ENCODE results near the gene NIPAL3. TPM values are rescaled to one million over a fixed set of nuclear protein-coding genes. Genes with fewer than 3 reads are reported as not detected.

The NIPAL3 gene
- total and polyA plus RNA-seq, 2 donors, result 9.2 to 17.1 TPM

- Histone ChIP-seq H3K4me1 (ENCODE audit: control insufficient read depth in 2 of 2, insufficient read depth in 2 of 2, low read length in 2 of 2) (peaks cover 0 to 4% of the 10 kb centered on the region in 2 donors), H3K4me3 (ENCODE audit: low read length in 2 of 2) (no peak overlapping the region), H3K36me3 (ENCODE audit: control insufficient read depth in 2 of 2, insufficient read depth in 2 of 2, low read length in 1 of 2) (peaks cover 26 to 39% of the 10 kb centered on the region in 2 donors), H3K9me3 (ENCODE audit: control insufficient read depth in 2 of 2, insufficient read depth in 1 of 2, low read length in 1 of 2) (no peaks in the 10 kb centered on the region), H3K27me3 (ENCODE audit: control insufficient read depth in 2 of 2, insufficient read depth in 1 of 2, low read length in 1 of 2) (no peaks in the 10 kb centered on the region), H3K27ac (ENCODE audit: low read depth in 1 of 2, low read length in 1 of 2) (no peak overlapping the region)
- DNase-seq (ENCODE audit: low read depth in 6 of 9, low spot score in 9 of 9), result no peak
- 98% methylated on average over 3 of the region's 3 CpGs for WGBS
Observed at GRCh38 chr1:24425441-24425840, 9.8 kb downstream of the NIPAL3 start.

- DNase-seq (ENCODE audit: low read depth in 6 of 9, low spot score in 9 of 9), result no peak
- no peak overlapping the region for H3K4me3 ChIP-seq (ENCODE audit: low read length in 2 of 2)
- 85% methylated on average over 7 of the region's 7 CpGs for WGBS
- H3K9me3 ChIP-seq (ENCODE audit: control insufficient read depth in 2 of 2, insufficient read depth in 1 of 2, low read length in 1 of 2), result no peaks in the 10 kb centered on the region
- no peak overlapping the region for H3K27ac ChIP-seq (ENCODE audit: low read depth in 1 of 2, low read length in 1 of 2)
- peaks cover 25 to 35% of the 10 kb centered on the region in 2 donors for H3K36me3 ChIP-seq (ENCODE audit: control insufficient read depth in 2 of 2, insufficient read depth in 2 of 2, low read length in 1 of 2)
- H3K27me3 ChIP-seq (ENCODE audit: control insufficient read depth in 2 of 2, insufficient read depth in 1 of 2, low read length in 1 of 2), result no peaks in the 10 kb centered on the region
- H3K4me1 ChIP-seq (ENCODE audit: control insufficient read depth in 2 of 2, insufficient read depth in 2 of 2, low read length in 2 of 2), result peaks cover 0 to 4% of the 10 kb centered on the region in 2 donors
Observed at GRCh38 chr1:24425922-24426321, 10.3 kb downstream of the NIPAL3 start.

GRCh38 chr1:24426744-24427544 lies 11.3 kb downstream of the NIPAL3 start:
- 97% methylated on average over 7 of the region's 7 CpGs for WGBS
- no peaks in the 10 kb centered on the region for H3K27me3 ChIP-seq (ENCODE audit: control insufficient read depth in 2 of 2, insufficient read depth in 1 of 2, low read length in 1 of 2)
- H3K4me1 ChIP-seq (ENCODE audit: control insufficient read depth in 2 of 2, insufficient read depth in 2 of 2, low read length in 2 of 2), result peaks cover 0 to 4% of the 10 kb centered on the region in 2 donors
- H3K4me3 ChIP-seq (ENCODE audit: low read length in 2 of 2), result no peak overlapping the region
- no peaks in the 10 kb centered on the region for H3K9me3 ChIP-seq (ENCODE audit: control insufficient read depth in 2 of 2, insufficient read depth in 1 of 2, low read length in 1 of 2)
- peaks cover 16 to 31% of the 10 kb centered on the region in 2 donors for H3K36me3 ChIP-seq (ENCODE audit: control insufficient read depth in 2 of 2, insufficient read depth in 2 of 2, low read length in 1 of 2)
- DNase-seq (ENCODE audit: low read depth in 6 of 9, low spot score in 9 of 9), result no peak
- no peak overlapping the region for H3K27ac ChIP-seq (ENCODE audit: low read depth in 1 of 2, low read length in 1 of 2)

- Histone ChIP-seq H3K4me1 (ENCODE audit: control insufficient read depth in 2 of 2, insufficient read depth in 2 of 2, low read length in 2 of 2) (peaks cover 0 to under 1% of the 10 kb centered on the region in 2 donors), H3K27me3 (ENCODE audit: control insufficient read depth in 2 of 2, insufficient read depth in 1 of 2, low read length in 1 of 2) (no peaks in the 10 kb centered on the region), H3K9me3 (ENCODE audit: control insufficient read depth in 2 of 2, insufficient read depth in 1 of 2, low read length in 1 of 2) (no peaks in the 10 kb centered on the region), H3K4me3 (ENCODE audit: low read length in 2 of 2) (no peak overlapping the region), H3K27ac (ENCODE audit: low read depth in 1 of 2, low read length in 1 of 2) (no peak overlapping the region), H3K36me3 (ENCODE audit: control insufficient read depth in 2 of 2, insufficient read depth in 2 of 2, low read length in 1 of 2) (peaks cover 10 to 25% of the 10 kb centered on the region in 2 donors)
- 96% methylated on average over 1 of the region's 1 CpG for WGBS
- DNase-seq (ENCODE audit: low read depth in 6 of 9, low spot score in 9 of 9), result no peak
Observed at GRCh38 chr1:24427545-24427862, 11.9 kb downstream of the NIPAL3 start.

- H3K4me3 ChIP-seq (ENCODE audit: low read length in 2 of 2), result no peak overlapping the region
- no peaks in the 10 kb centered on the region for H3K4me1 ChIP-seq (ENCODE audit: control insufficient read depth in 2 of 2, insufficient read depth in 2 of 2, low read length in 2 of 2)
- no peaks in the 10 kb centered on the region for H3K9me3 ChIP-seq (ENCODE audit: control insufficient read depth in 2 of 2, insufficient read depth in 1 of 2, low read length in 1 of 2)
- H3K27ac ChIP-seq (ENCODE audit: low read depth in 1 of 2, low read length in 1 of 2), result no peak overlapping the region
- peaks cover 4 to 18% of the 10 kb centered on the region in 2 donors for H3K36me3 ChIP-seq (ENCODE audit: control insufficient read depth in 2 of 2, insufficient read depth in 2 of 2, low read length in 1 of 2)
- 82% methylated on average over 8 of the region's 8 CpGs for WGBS
- no peak for DNase-seq (ENCODE audit: low read depth in 6 of 9, low spot score in 9 of 9)
- H3K27me3 ChIP-seq (ENCODE audit: control insufficient read depth in 2 of 2, insufficient read depth in 1 of 2, low read length in 1 of 2), result no peaks in the 10 kb centered on the region
Observed at GRCh38 chr1:24435782-24436365, 20.3 kb downstream of the NIPAL3 start.

GRCh38 chr1:24437631-24438396 lies 22.2 kb downstream of the NIPAL3 start:
- no peaks in the 10 kb centered on the region for H3K4me1 ChIP-seq (ENCODE audit: control insufficient read depth in 2 of 2, insufficient read depth in 2 of 2, low read length in 2 of 2)
- no peak for DNase-seq (ENCODE audit: low read depth in 6 of 9, low spot score in 9 of 9)
- 96% methylated on average over 9 of the region's 9 CpGs for WGBS
- H3K36me3 ChIP-seq (ENCODE audit: control insufficient read depth in 2 of 2, insufficient read depth in 2 of 2, low read length in 1 of 2), result peaks cover 9 to 27% of the 10 kb centered on the region in 2 donors
- no peaks in the 10 kb centered on the region for H3K9me3 ChIP-seq (ENCODE audit: control insufficient read depth in 2 of 2, insufficient read depth in 1 of 2, low read length in 1 of 2)
- H3K27me3 ChIP-seq (ENCODE audit: control insufficient read depth in 2 of 2, insufficient read depth in 1 of 2, low read length in 1 of 2), result no peaks in the 10 kb centered on the region
- H3K4me3 ChIP-seq (ENCODE audit: low read length in 2 of 2), result no peak overlapping the region
- H3K27ac ChIP-seq (ENCODE audit: low read depth in 1 of 2, low read length in 1 of 2), result no peak overlapping the region

GRCh38 chr1:24438423-24438901 lies 22.9 kb downstream of the NIPAL3 start:
- Histone ChIP-seq H3K4me1 (ENCODE audit: control insufficient read depth in 2 of 2, insufficient read depth in 2 of 2, low read length in 2 of 2) (no peaks in the 10 kb centered on the region), H3K27me3 (ENCODE audit: control insufficient read depth in 2 of 2, insufficient read depth in 1 of 2, low read length in 1 of 2) (no peaks in the 10 kb centered on the region), H3K27ac (ENCODE audit: low read depth in 1 of 2, low read length in 1 of 2) (no peak overlapping the region), H3K4me3 (ENCODE audit: low read length in 2 of 2) (no peak overlapping the region), H3K36me3 (ENCODE audit: control insufficient read depth in 2 of 2, insufficient read depth in 2 of 2, low read length in 1 of 2) (peaks cover 12 to 22% of the 10 kb centered on the region in 2 donors), H3K9me3 (ENCODE audit: control insufficient read depth in 2 of 2, insufficient read depth in 1 of 2, low read length in 1 of 2) (no peaks in the 10 kb centered on the region)
- DNase-seq (ENCODE audit: low read depth in 6 of 9, low spot score in 9 of 9), result no peak
- 97% methylated on average over 9 of the region's 9 CpGs for WGBS

- WGBS, result 96% methylated on average over 2 of the region's 2 CpGs
- H3K36me3 ChIP-seq (ENCODE audit: control insufficient read depth in 2 of 2, insufficient read depth in 2 of 2, low read length in 1 of 2), result peaks cover 19 to 32% of the 10 kb centered on the region in 2 donors
- H3K4me1 ChIP-seq (ENCODE audit: control insufficient read depth in 2 of 2, insufficient read depth in 2 of 2, low read length in 2 of 2), result no peaks in the 10 kb centered on the region
- DNase-seq (ENCODE audit: low read depth in 6 of 9, low spot score in 9 of 9), result no peak
- no peak overlapping the region for H3K27ac ChIP-seq (ENCODE audit: low read depth in 1 of 2, low read length in 1 of 2)
- no peak overlapping the region for H3K4me3 ChIP-seq (ENCODE audit: low read length in 2 of 2)
- no peaks in the 10 kb centered on the region for H3K9me3 ChIP-seq (ENCODE audit: control insufficient read depth in 2 of 2, insufficient read depth in 1 of 2, low read length in 1 of 2)
- no peaks in the 10 kb centered on the region for H3K27me3 ChIP-seq (ENCODE audit: control insufficient read depth in 2 of 2, insufficient read depth in 1 of 2, low read length in 1 of 2)
Observed at GRCh38 chr1:24440436-24440835, 24.8 kb downstream of the NIPAL3 start.

- no peaks in the 10 kb centered on the region for H3K4me1 ChIP-seq (ENCODE audit: control insufficient read depth in 2 of 2, insufficient read depth in 2 of 2, low read length in 2 of 2)
- H3K36me3 ChIP-seq (ENCODE audit: control insufficient read depth in 2 of 2, insufficient read depth in 2 of 2, low read length in 1 of 2), result peaks cover 25 to 42% of the 10 kb centered on the region in 2 donors
- H3K4me3 ChIP-seq (ENCODE audit: low read length in 2 of 2), result no peak overlapping the region
- H3K27me3 ChIP-seq (ENCODE audit: control insufficient read depth in 2 of 2, insufficient read depth in 1 of 2, low read length in 1 of 2), result no peaks in the 10 kb centered on the region
- 94% methylated on average over 7 of the region's 7 CpGs for WGBS
- DNase-seq (ENCODE audit: low read depth in 6 of 9, low spot score in 9 of 9), result no peak
- H3K27ac ChIP-seq (ENCODE audit: low read depth in 1 of 2, low read length in 1 of 2), result no peak overlapping the region
- H3K9me3 ChIP-seq (ENCODE audit: control insufficient read depth in 2 of 2, insufficient read depth in 1 of 2, low read length in 1 of 2), result no peaks in the 10 kb centered on the region
Observed at GRCh38 chr1:24441480-24441879, 25.9 kb downstream of the NIPAL3 start.

Data from thymus (tissue), 11 donors.